Esophagus muscularis mucosa (tissue), 4 donors: ENCODE results near the gene PAX5. TPM values are rescaled to one million over a fixed set of nuclear protein-coding genes. Genes with fewer than 3 reads are reported as not detected.

ENCODE experiments used
- DNase-seq: peaks from one replicate; pipeline ENCODE4 v3.0.0-alpha.2; 2017; ENCODE audit errors: extremely low spot score
- H3K27ac ChIP-seq, 4 donors: fragments of 200-600 bp; sonication (generic); replicated peaks in 1 of 4; 1 replicate in 3 of 4; 2 replicates in 1 of 4; pipeline ENCODE4 v1.5.1; 2016 to 2019; ENCODE audit warnings: mild to moderate bottlenecking in 1 of 4
- H3K27me3 ChIP-seq, 4 donors: fragments of 200-600 bp; sonication (generic); one replicate each; pipeline versions ENCODE4 v1.5.1 to v1.6.0; 2016 to 2019
- H3K36me3 ChIP-seq, 4 donors: fragments of 200-600 bp; sonication (generic); one replicate each; pipeline ENCODE4 v1.5.1; 2016 to 2019
- H3K4me1 ChIP-seq, 4 donors: fragments of 200-600 bp; sonication (generic); one replicate each; pipeline ENCODE4 v1.5.1; 2016 to 2019
- H3K4me3 ChIP-seq, 4 donors: fragments of 200-600 bp; sonication (generic); 1 replicate in 2 of 4; 2 replicates in 2 of 4; pipeline ENCODE4 v1.5.1; 2016 to 2019; ENCODE audit warnings: mild to moderate bottlenecking in 4 of 4, moderate library complexity in 1 of 4
- H3K9me3 ChIP-seq, 4 donors: fragments of 200-600 bp; sonication (generic); 1 replicate in 3 of 4; 2 replicates in 1 of 4; pipeline ENCODE4 v1.5.1; 2016 to 2019
- CTCF ChIP-seq, 3 experiments: fragments of 200-600 bp in 2 of 3; fragments of 450-650 bp in 1 of 3; sonication (generic) in 2 of 3; IDR thresholded peaks; one replicate each; pipeline ENCODE4 v1.5.1; 2017 to 2019; ENCODE audit warnings: antibody characterized with exemption in 3 of 3, mild to moderate bottlenecking in 2 of 3, moderate library complexity in 1 of 3
- EP300 ChIP-seq: sonication (generic); formaldehyde crosslinking; IDR thresholded peaks from one replicate; pipeline ENCODE4 v1.6.1; 2017; ENCODE audit warnings: antibody characterized with exemption
- POLR2A ChIP-seq: fragments of 450-650 bp; IDR thresholded peaks from one replicate; pipeline ENCODE4 v1.6.1; 2017; ENCODE audit warnings: antibody characterized with exemption, moderate library complexity, mild to moderate bottlenecking, low read depth
- POLR2AphosphoS5 ChIP-seq, 2 donors: sonication (generic); formaldehyde crosslinking; IDR thresholded peaks; one replicate each; pipeline ENCODE4 v1.6.1; 2017; ENCODE audit warnings: antibody characterized with exemption in 2 of 2
- WGBS: methylation state at CpG from one replicate; pipeline ENCODE4 v1.1.5; 2018; 5-methylcytosine and 5-hydroxymethylcytosine counted together
- intact Hi-C: fragments of 100-400 bp; cut with DNase I; formaldehyde crosslinking; loops from one replicate; pipeline ENCODE4 v1.15.1; 2023
- total RNA-seq, 4 donors: library from RNA; depleted of rRNA; stranded (reverse); fragments of >200 nt; gene quantifications; one replicate each; pipeline versions ENCODE4 v1.1.0 to v1.2.1, GENCODE V29; 2016

The PAX5 gene
- total RNA-seq, 4 donors from 2014 or later: 0.17 TPM; not detected in 3

GRCh38 chr9:36985769-36986467 lies 48.1 kb downstream of the PAX5 start:
- WGBS: 10% methylated on average over 10 of the region's 70 CpGs
- DNase-seq: no peak

GRCh38 chr9:36985061-36985768 lies 48.9 kb downstream of the PAX5 start:
- no peak overlapping the region for H3K4me3 ChIP-seq
- no peak for DNase-seq
- no peak for TF ChIP-seq EP300
- TF ChIP-seq CTCF (IDR thresholded peaks at IDR 0.05): no peak
- no peak for TF ChIP-seq POLR2A
- no peak for TF ChIP-seq POLR2AphosphoS5 (IDR thresholded peaks at IDR 0.05)
- H3K4me1 ChIP-seq: peaks cover 6 to 27% (median 17%) of the 10 kb centered on the region in 4 donors
- intact Hi-C loops: loop anchor here (10.0 kb wide), 1 partner anchor 60 kb away; no protein-coding TSS in a partner anchor
- WGBS: 29% methylated on average over 10 of the region's 15 CpGs
- H3K27me3 ChIP-seq: peaks cover 0 to 96% (median 29%) of the 10 kb centered on the region in 4 donors
- no peak overlapping the region for H3K27ac ChIP-seq
- no peaks in the 10 kb centered on the region for H3K9me3 ChIP-seq
- no peaks in the 10 kb centered on the region for H3K36me3 ChIP-seq

More at GRCh38 chr9:36985769-36986467, 48.1 kb downstream of the PAX5 start:
- Histone ChIP-seq H3K9me3 (peaks cover 0 to 4% (median under 1%) of the 10 kb centered on the region in 4 donors), H3K27ac (no peak overlapping the region), H3K36me3 (no peaks in the 10 kb centered on the region), H3K4me3 (peak overlapping the region in 2 of 4 donors; percentile 16 to 24), H3K27me3 (peaks cover 0 to 96% (median 29%) of the 10 kb centered on the region in 4 donors), H3K4me1 (peaks cover 6 to 27% (median 17%) of the 10 kb centered on the region in 4 donors)
- TF ChIP-seq POLR2AphosphoS5 (IDR thresholded peaks at IDR 0.05) (no peak), POLR2A (no peak), CTCF (IDR thresholded peaks at IDR 0.05) (no peak), EP300 (no peak)
- intact Hi-C loops: loop anchor here (10.0 kb wide), 1 partner anchor 59 kb away; no protein-coding TSS in a partner anchor

- no peaks in the 10 kb centered on the region for H3K9me3 ChIP-seq
- no peaks in the 10 kb centered on the region for H3K36me3 ChIP-seq
- WGBS: 41% methylated on average over 7 of the region's 7 CpGs
- no peaks in the 10 kb centered on the region for H3K4me1 ChIP-seq
- DNase-seq: no peak
- no peak for TF ChIP-seq POLR2AphosphoS5 (IDR thresholded peaks at IDR 0.05)
- no peak for TF ChIP-seq CTCF (IDR thresholded peaks at IDR 0.05)
- TF ChIP-seq EP300: no peak
- no peak for TF ChIP-seq POLR2A
- peaks cover 0 to 91% (median 14%) of the 10 kb centered on the region in 4 donors for H3K27me3 ChIP-seq
- H3K4me3 ChIP-seq: no peak overlapping the region
- intact Hi-C loops: loop anchor here (10.0 kb wide), 1 partner anchor 64 kb away; no protein-coding TSS in a partner anchor
- no peak overlapping the region for H3K27ac ChIP-seq
Measured at GRCh38 chr9:36980148-36980974, 53.7 kb downstream of the PAX5 start.

GRCh38 chr9:36976371-36977030 lies 57.6 kb downstream of the PAX5 start:
- 87% methylated on average over 7 of the region's 10 CpGs for WGBS
- Histone ChIP-seq H3K4me1 (no peaks in the 10 kb centered on the region), H3K9me3 (no peaks in the 10 kb centered on the region), H3K27ac (no peak overlapping the region), H3K4me3 (no peak overlapping the region), H3K36me3 (no peaks in the 10 kb centered on the region), H3K27me3 (peaks cover 0 to 62% (median 4%) of the 10 kb centered on the region in 4 donors)
- no peak for TF ChIP-seq POLR2A
- TF ChIP-seq CTCF (IDR thresholded peaks at IDR 0.05): no peak
- TF ChIP-seq EP300: no peak
- no peak for TF ChIP-seq POLR2AphosphoS5 (IDR thresholded peaks at IDR 0.05)
- intact Hi-C loops: no loop called here
- DNase-seq: no peak
